GM12878 (cell line): ENCODE results near the gene LONRF2. TPM values are rescaled to one million over a fixed set of nuclear protein-coding genes. Genes with fewer than 3 reads are reported as not detected.

ENCODE experiments used
- ATAC-seq: fragments of 200-7000 bp; cut with Tn5 transposase; 3 replicates; pipeline ENCODE4 v1.9.1; 2020; ENCODE audit warnings: mild to moderate bottlenecking, moderate library complexity
- BruUV-seq: library from RNA; stranded (reverse); fragments of 400-500 nt; replicated peaks from 2 replicates; lab custom pipeline; 2021; lab: Mats Ljungman, UMichigan
- CTCF ChIA-PET: fragments of 300-600 bp; sonication (Branson Sonifier 250); formaldehyde crosslinking; extraction: SDS; loops from one replicate; lab custom pipeline; 2021; ENCODE audit warnings: inconsistent platforms; lab: Yijun Ruan, JAX
- POLR2A ChIA-PET: fragments of 350-600 bp; formaldehyde crosslinking; extraction: SDS; loops from one replicate; lab custom pipeline; 2021; ENCODE audit warnings: inconsistent platforms; lab: Charles Lee
- RAD21 ChIA-PET: fragments of 300-600 bp; sonication (Branson Sonifier 250); formaldehyde crosslinking; loops from one replicate; lab custom pipeline; 2023; ENCODE audit warnings: antibody characterized with exemption; ENCODE audit not compliant: unreplicated experiment; lab: Charles Lee
- SMC1A ChIA-PET: fragments of 300-600 bp; sonication (Branson Sonifier 250); formaldehyde crosslinking; loops from one replicate; lab custom pipeline; 2023; ENCODE audit not compliant: unreplicated experiment, uncharacterized antibody; lab: Charles Lee
- DNase-seq: peaks from one replicate; pipeline ENCODE4 v3.0.0-alpha.2; 2011; ENCODE audit warnings: low read depth, low spot score
- FAIRE-seq: peaks from 3 replicates; lab custom pipeline; 2011; peaks lifted over from hg19 to GRCh38; lab: Jason Lieb, UNC
- H2AFZ ChIP-seq: 2 replicates; pipeline ENCODE4 v1.6.0; 2011; ENCODE audit warnings: low read depth, low read length, control low read depth; ENCODE audit not compliant: control insufficient read depth
- H3K27ac ChIP-seq: 2 replicates; pipeline ENCODE4 v1.5.1; 2011; ENCODE audit warnings: control low read depth; ENCODE audit not compliant: control insufficient read depth, insufficient read depth
- H3K27me3 ChIP-seq, 2 experiments: replicated peaks in 1 of 2; 2 replicates each; pipeline versions ENCODE4 v1.6.0 to v1.6.1; 2011; ENCODE audit warnings: low read length in 1 of 2; ENCODE audit not compliant: control insufficient read depth in 2 of 2, insufficient read depth in 2 of 2
- H3K36me3 ChIP-seq, 2 experiments: 2 replicates each; pipeline ENCODE4 v1.5.1; 2011; ENCODE audit warnings: low read length in 1 of 2; ENCODE audit not compliant: control insufficient read depth in 2 of 2, insufficient read depth in 2 of 2
- H3K4me1 ChIP-seq: 2 replicates; pipeline ENCODE4 v1.6.1; 2011; ENCODE audit warnings: mild to moderate bottlenecking, low read length, moderate library complexity, mixed read lengths; ENCODE audit not compliant: control insufficient read depth, insufficient read depth
- H3K4me2 ChIP-seq: 2 replicates; pipeline ENCODE4 v1.6.0; 2011; ENCODE audit warnings: control low read depth; ENCODE audit not compliant: control insufficient read depth, insufficient read depth
- H3K4me3 ChIP-seq: fragments of 200-600 bp; sonication (generic); 2 replicates; pipeline ENCODE4 v1.5.1; 2016
- H3K79me2 ChIP-seq: 2 replicates; pipeline ENCODE4 v1.6.0; 2011; ENCODE audit warnings: low read length; ENCODE audit not compliant: control insufficient read depth, insufficient read depth
- H3K9ac ChIP-seq: 2 replicates; pipeline ENCODE4 v1.8.0; 2011; ENCODE audit warnings: low read length, control low read depth, mixed read lengths; ENCODE audit not compliant: control insufficient read depth, insufficient read depth
- H3K9me3 ChIP-seq: replicated peaks from 3 replicates; pipeline ENCODE4 v1.5.1; 2011; ENCODE audit warnings: mild to moderate bottlenecking, low read length; ENCODE audit not compliant: control insufficient read depth, insufficient read depth
- H4K20me1 ChIP-seq: 2 replicates; pipeline ENCODE4 v1.6.0; 2011; ENCODE audit not compliant: control insufficient read depth, insufficient read depth
- EGR1 ChIP-seq, 2 experiments: IDR thresholded peaks; 1 replicate in 1 of 2; 2 replicates in 1 of 2; pipeline ENCODE4 v1.6.1; 2011 to 2012; ENCODE audit warnings: low read depth in 2 of 2, low read length in 2 of 2, borderline replicate concordance in 1 of 2, mild to moderate bottlenecking in 1 of 2, moderate library complexity in 1 of 2
- GATAD2B ChIP-seq: fragments of 450-650 bp; conservative IDR thresholded peaks from 2 replicates; pipeline ENCODE4 v1.6.1; 2017; ENCODE audit warnings: low read depth, mild to moderate bottlenecking, moderate library complexity
- NFXL1 ChIP-seq: fragments of 450-650 bp; IDR thresholded peaks from 2 replicates; pipeline ENCODE4 v1.6.1; 2017; ENCODE audit warnings: antibody characterized with exemption, mild to moderate bottlenecking, borderline replicate concordance
- RCOR1 ChIP-seq: conservative IDR thresholded peaks from 2 replicates; pipeline ENCODE4 v1.6.1; 2012; ENCODE audit warnings: low read depth, low read length, improper control_type of control experiment
- SP1 ChIP-seq: IDR thresholded peaks from one replicate; pipeline ENCODE4 v1.6.1; 2011; ENCODE audit warnings: low read depth, low read length
- SRF ChIP-seq, 2 experiments: IDR thresholded peaks; 2 replicates each; pipeline ENCODE4 v1.6.1; 2011; ENCODE audit warnings: low read depth in 2 of 2, low read length in 2 of 2, mild to moderate bottlenecking in 1 of 2, moderate library complexity in 1 of 2
- WGBS: methylation state at CpG from one replicate; pipeline ENCODE4 v1.1.6; 2016; ENCODE audit warnings: low lambda C conversion rate; ENCODE audit not compliant: insufficient replicate concordance, insufficient coverage; ENCODE audit errors: missing lambda C conversion rate; 5-methylcytosine and 5-hydroxymethylcytosine counted together
- in situ Hi-C: fragments of 300-500 bp; cut with MboI; formaldehyde crosslinking; loops from 9 replicates; pipeline ENCODE4 v1.14.3; 2018; ENCODE audit warnings: mixed read lengths
- intact Hi-C: fragments of 100-400 bp; cut with micrococcal nuclease; formaldehyde crosslinking; loops from one replicate; pipeline ENCODE4 v1.14.2; 2022; ENCODE audit not compliant: unreplicated experiment
- polyA plus RNA-seq, 11 experiments: library from polyadenylated mRNA; depleted of rRNA in 4 of 11; unstranded in 6 of 11; stranded (reverse) in 5 of 11; fragments of >200 nt; fragmentation: Nextera tagmentation in 4 of 11; fragmentation: Illumina TruSeq in 1 of 11; extraction: Ambion mirVana in 4 of 11; extraction: Trizol in 1 of 11; gene quantifications; 1 replicate in 1 of 11; 2 replicates in 10 of 11; pipeline versions ENCODE4 v1.2.1 to v1.2.3, GENCODE V29; 2011 to 2016; ENCODE audit warnings: inconsistent platforms in 2 of 11, missing spikeins in 2 of 11, low read depth in 1 of 11
- total RNA-seq, 4 experiments: library from RNA; depleted of rRNA in 3 of 4; stranded (reverse); fragments of >200 nt in 3 of 4; fragmentation: Illumina TruSeq in 1 of 4; extraction: Trizol in 1 of 4; gene quantifications; 2 replicates each; pipeline versions ENCODE4 v1.2.1 to v1.2.3, GENCODE V29; 2013 to 2021
- TF ChIP-seq, protein P1 (sequence below): fragments of 450-650 bp; formaldehyde crosslinking; IDR thresholded peaks from 2 replicates; pipeline ENCODE4 v1.4.0; 2020; ENCODE audit warnings: mild to moderate bottlenecking, moderate library complexity

Gene LONRF2
- total and polyA plus RNA-seq, 10 of the 15 experiments (the other 5 are each of a cell fraction or from before 2014, with no cell fraction given): under 0.01 to 0.04 (median 0.01) TPM; not detected in 4

DNA sequence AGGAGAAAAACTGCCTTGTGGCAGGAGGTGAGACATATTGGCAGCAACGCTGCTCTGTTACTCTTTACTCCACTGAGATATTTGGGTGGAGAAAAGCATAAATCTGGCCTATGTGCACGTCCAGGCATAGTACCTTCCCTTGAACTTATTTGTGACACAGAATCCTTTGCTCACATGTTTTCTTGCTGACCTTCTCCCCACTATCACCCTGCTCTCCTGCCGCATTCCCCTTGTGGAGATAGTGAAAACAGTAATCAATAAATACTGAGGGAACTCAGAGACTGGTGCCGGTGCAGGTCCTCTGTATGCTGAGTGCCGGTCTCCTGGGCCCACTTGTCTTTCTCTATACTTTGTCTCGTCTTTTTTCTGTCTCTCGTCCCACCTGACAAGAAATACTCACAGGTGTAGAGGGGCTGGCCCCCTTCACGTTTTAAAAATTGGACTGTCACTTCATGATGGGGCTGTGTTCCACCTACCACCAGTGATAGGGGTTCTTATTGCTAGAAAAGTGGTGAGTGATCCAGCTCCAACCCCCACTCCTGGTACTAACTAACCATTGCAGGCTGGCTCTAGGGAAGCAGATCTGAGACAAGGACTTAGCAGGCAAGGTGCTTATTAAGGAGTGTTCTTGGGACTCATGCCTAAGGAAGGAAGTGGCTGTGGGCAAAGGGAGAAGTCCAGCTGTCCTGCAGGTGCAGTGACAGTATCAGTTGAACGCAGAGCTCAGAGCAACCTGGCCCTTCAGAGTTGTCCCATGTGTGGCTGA, 51.7 kb downstream of the LONRF2 start:
- RAD21 ChIA-PET: no interaction called here
- CTCF ChIA-PET: no interaction called here
- no peaks in the 10 kb centered on the region for H3K9me3 ChIP-seq
- DNase-seq: no peak
- no peak for ATAC-seq
- no peak overlapping the region for H3K27ac ChIP-seq
- in situ Hi-C loops (no loop called here), intact Hi-C loops (no loop called here)
- no peaks in the 10 kb centered on the region; a peak in 2 of 4 replicates for H3K27me3 ChIP-seq
- POLR2A ChIA-PET: no interaction called here
- no peaks in the 10 kb centered on the region; the same call in 1 of the 2 replicates for H4K20me1 ChIP-seq
- H3K36me3 ChIP-seq: no peaks in the 10 kb centered on the region
- BruUV-seq: no TSS peak
- no peak overlapping the region for H3K4me3 ChIP-seq
- no peaks in the 10 kb centered on the region for H3K79me2 ChIP-seq
- no peak for TF ChIP-seq EGR1 (IDR thresholded peaks at IDR 0.05; ENCODE audit: borderline replicate concordance in 1 of 2, low read depth in 2 of 2, low read length in 2 of 2)
- no peak for TF ChIP-seq NFXL1
- TF ChIP-seq SP1: no peak
- TF ChIP-seq GATAD2B: no peak
- TF ChIP-seq SRF (IDR thresholded peaks at IDR 0.05; ENCODE audit: low read depth in 2 of 2, low read length in 2 of 2): no peak
- TF ChIP-seq RCOR1: no peak
- TF ChIP-seq, protein P1, sequence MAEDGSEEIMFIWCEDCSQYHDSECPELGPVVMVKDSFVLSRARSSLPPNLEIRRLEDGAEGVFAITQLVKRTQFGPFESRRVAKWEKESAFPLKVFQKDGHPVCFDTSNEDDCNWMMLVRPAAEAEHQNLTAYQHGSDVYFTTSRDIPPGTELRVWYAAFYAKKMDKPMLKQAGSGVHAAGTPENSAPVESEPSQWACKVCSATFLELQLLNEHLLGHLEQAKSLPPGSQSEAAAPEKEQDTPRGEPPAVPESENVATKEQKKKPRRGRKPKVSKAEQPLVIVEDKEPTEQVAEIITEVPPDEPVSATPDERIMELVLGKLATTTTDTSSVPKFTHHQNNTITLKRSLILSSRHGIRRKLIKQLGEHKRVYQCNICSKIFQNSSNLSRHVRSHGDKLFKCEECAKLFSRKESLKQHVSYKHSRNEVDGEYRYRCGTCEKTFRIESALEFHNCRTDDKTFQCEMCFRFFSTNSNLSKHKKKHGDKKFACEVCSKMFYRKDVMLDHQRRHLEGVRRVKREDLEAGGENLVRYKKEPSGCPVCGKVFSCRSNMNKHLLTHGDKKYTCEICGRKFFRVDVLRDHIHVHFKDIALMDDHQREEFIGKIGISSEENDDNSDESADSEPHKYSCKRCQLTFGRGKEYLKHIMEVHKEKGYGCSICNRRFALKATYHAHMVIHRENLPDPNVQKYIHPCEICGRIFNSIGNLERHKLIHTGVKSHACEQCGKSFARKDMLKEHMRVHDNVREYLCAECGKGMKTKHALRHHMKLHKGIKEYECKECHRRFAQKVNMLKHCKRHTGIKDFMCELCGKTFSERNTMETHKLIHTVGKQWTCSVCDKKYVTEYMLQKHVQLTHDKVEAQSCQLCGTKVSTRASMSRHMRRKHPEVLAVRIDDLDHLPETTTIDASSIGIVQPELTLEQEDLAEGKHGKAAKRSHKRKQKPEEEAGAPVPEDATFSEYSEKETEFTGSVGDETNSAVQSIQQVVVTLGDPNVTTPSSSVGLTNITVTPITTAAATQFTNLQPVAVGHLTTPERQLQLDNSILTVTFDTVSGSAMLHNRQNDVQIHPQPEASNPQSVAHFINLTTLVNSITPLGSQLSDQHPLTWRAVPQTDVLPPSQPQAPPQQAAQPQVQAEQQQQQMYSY: no peak
- no peak overlapping the region for H3K9ac ChIP-seq
- WGBS: 41% methylated on average over 9 of the region's 9 CpGs
- H2AFZ ChIP-seq: no peak overlapping the region
- no peaks in the 10 kb centered on the region for H3K4me1 ChIP-seq
- SMC1A ChIA-PET: no interaction called here
- no peak overlapping the region for H3K4me2 ChIP-seq
- no peak for FAIRE-seq
